ENCODE results near the gene KANSL1L. TPM values are rescaled to one million over a fixed set of nuclear protein-coding genes. Genes with fewer than 3 reads are reported as not detected.

Gene KANSL1L
- polyA plus RNA-seq, 2 donors, result 2.7 to 3.0 TPM

DNA sequence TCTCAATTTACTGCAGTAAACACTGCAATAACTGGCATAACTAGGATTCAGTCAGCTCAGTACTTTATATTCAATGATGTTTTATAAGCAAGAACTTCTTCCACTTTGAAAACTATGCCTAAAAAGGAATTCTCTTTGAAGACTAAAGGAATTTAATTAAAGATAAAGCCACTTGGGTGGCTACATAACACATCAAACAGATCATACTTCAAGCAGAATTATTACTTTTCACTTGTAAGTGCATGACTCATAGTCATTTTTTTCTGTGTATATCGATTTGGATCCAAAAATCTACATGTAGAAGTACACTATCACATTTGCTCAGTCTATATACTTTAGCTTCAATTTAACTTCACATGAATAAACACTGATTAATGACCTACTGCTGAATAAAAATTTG, 4.0 kb downstream of the KANSL1L start:
- Histone ChIP-seq H3K27ac (ENCODE audit: low read depth in 2 of 2, low read length in 1 of 2) (no peak overlapping the region), H3K9me3 (ENCODE audit: control insufficient read depth in 2 of 2, insufficient read depth in 1 of 2, low read depth in 1 of 2, low read length in 1 of 2) (no peaks in the 10 kb centered on the region), H3K27me3 (ENCODE audit: control insufficient read depth in 1 of 2, insufficient read depth in 2 of 2, low read length in 2 of 2) (no peaks in the 10 kb centered on the region), H3K36me3 (ENCODE audit: control insufficient read depth in 2 of 2, insufficient read depth in 2 of 2, low read length in 1 of 2) (no peaks in the 10 kb centered on the region), H3K4me1 (ENCODE audit: control insufficient read depth in 2 of 2, insufficient read depth in 2 of 2, low read length in 1 of 2) (no peaks in the 10 kb centered on the region), H3K4me3 (ENCODE audit: low read depth in 1 of 2, low read length in 2 of 2) (no peak overlapping the region)
- 13 to 21% methylated on average over 1 of the region's 1 CpG for whole genome bisulfite sequencing, 2 donors

DNA sequence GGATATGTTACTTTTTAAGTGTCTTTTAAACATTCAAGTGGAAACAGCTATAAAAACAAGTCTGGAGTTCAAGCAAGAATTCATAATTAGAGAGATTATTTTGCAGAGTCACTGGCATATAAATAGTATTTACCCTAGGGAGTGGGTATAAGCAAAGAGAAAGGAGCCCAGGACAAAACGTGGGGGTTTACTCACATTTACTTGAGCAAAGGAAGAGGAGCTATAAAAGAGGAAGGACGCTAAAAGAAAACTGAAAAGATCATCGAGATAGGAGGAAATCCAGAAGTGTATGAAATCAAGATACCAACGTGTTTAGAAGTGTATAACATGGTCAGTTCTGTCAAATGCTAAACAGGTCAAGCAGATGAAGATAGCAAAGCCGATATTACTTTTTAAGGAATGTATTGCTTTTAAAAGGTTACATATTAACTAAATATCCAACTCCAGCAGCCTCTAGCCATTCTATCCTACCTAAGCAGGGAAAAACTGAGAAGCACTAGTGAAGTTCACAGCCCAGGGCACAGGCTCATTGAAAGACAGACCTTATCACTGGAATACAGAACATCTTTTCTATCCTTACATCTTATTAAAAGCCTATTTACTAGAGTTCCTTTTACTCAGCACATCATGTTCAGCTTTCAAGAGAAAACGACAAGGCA, 8.6 kb downstream of the KANSL1L start:
- Histone ChIP-seq H3K27me3 (ENCODE audit: control insufficient read depth in 1 of 2, insufficient read depth in 2 of 2, low read length in 2 of 2) (no peaks in the 10 kb centered on the region), H3K9me3 (ENCODE audit: control insufficient read depth in 2 of 2, insufficient read depth in 1 of 2, low read depth in 1 of 2, low read length in 1 of 2) (no peaks in the 10 kb centered on the region), H3K36me3 (ENCODE audit: control insufficient read depth in 2 of 2, insufficient read depth in 2 of 2, low read length in 1 of 2) (no peaks in the 10 kb centered on the region), H3K4me3 (ENCODE audit: low read depth in 1 of 2, low read length in 2 of 2) (no peak overlapping the region), H3K27ac (ENCODE audit: low read depth in 2 of 2, low read length in 1 of 2) (no peak overlapping the region), H3K4me1 (ENCODE audit: control insufficient read depth in 2 of 2, insufficient read depth in 2 of 2, low read length in 1 of 2) (peaks cover 0 to 3% of the 10 kb centered on the region in 2 donors)
- 46 to 58% methylated on average over 6 of the region's 6 CpGs for WGBS, 2 donors

DNA sequence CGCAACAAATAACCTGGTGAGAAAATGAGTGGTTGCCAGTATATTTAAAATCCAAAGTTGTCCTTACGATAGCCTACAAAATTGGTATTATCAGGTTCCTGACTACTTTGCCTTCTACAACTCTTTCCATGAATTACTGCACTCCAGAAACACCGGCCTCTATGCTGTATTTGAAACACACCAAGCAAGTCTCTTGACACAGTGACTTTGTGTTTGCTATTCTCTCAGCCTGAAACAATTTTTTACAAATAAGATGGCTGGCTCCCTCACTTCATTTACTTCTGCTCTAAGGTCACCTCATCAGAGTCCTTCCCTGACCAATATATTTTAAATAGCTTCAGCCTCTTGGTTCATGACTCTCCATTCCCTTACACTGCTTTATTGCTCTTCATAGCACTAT, 12.2 kb downstream of the KANSL1L start:
- Histone ChIP-seq H3K27me3 (ENCODE audit: control insufficient read depth in 1 of 2, insufficient read depth in 2 of 2, low read length in 2 of 2) (no peaks in the 10 kb centered on the region), H3K4me3 (ENCODE audit: low read depth in 1 of 2, low read length in 2 of 2) (no peak overlapping the region), H3K9me3 (ENCODE audit: control insufficient read depth in 2 of 2, insufficient read depth in 1 of 2, low read depth in 1 of 2, low read length in 1 of 2) (no peaks in the 10 kb centered on the region), H3K36me3 (ENCODE audit: control insufficient read depth in 2 of 2, insufficient read depth in 2 of 2, low read length in 1 of 2) (no peaks in the 10 kb centered on the region), H3K27ac (ENCODE audit: low read depth in 2 of 2, low read length in 1 of 2) (no peak overlapping the region), H3K4me1 (ENCODE audit: control insufficient read depth in 2 of 2, insufficient read depth in 2 of 2, low read length in 1 of 2) (peaks cover 0 to 3% of the 10 kb centered on the region in 2 donors)
- WGBS, 2 donors, result 85 to 95% methylated on average over 3 of the region's 3 CpGs

DNA sequence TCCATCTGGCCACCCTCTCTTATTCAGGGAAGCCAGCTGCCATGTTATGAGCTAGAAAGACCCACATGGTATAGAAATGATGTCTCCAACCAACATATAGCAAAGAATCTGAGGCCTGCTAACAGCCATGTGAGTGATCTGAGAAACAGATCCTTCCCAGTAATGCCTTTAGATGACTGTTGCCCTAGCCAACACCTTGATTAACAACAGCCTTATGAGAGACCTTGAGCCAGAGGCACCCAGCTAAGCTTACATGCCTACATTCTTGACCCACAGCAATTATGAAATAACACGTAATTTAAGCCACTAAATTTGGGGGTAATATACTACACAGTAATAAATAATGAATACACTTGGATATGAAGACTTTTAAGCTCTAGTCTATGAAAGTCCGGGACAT, 13.0 kb downstream of the KANSL1L start:
- 81 to 90% methylated on average over 2 of the region's 2 CpGs for WGBS, 2 donors

DNA sequence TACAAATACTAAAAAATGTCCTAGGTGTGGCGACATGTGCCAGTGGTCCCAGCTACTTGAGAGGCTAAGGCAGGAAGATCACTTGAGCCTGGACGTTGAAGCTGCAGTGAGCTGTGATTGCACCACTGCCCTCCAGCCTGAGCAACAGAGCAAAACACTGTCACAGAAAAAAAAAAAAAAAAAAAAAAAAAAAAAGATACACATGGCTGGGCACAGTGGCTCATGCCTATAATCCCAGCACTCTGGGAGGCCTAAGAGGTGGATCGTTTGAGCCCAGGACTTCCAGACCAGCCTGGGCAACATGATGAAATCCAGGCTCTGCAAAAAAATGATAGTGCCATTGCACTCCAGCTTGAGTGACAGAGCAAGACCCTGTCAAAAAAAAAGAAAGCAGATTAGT, 13.7 kb downstream of the KANSL1L start:
- Histone ChIP-seq H3K4me1 (ENCODE audit: control insufficient read depth in 2 of 2, insufficient read depth in 2 of 2, low read length in 1 of 2) (peaks cover 0 to 3% of the 10 kb centered on the region in 2 donors), H3K36me3 (ENCODE audit: control insufficient read depth in 2 of 2, insufficient read depth in 2 of 2, low read length in 1 of 2) (peaks cover 3 to 5% of the 10 kb centered on the region in 2 donors), H3K27ac (ENCODE audit: low read depth in 2 of 2, low read length in 1 of 2) (no peak overlapping the region), H3K27me3 (ENCODE audit: control insufficient read depth in 1 of 2, insufficient read depth in 2 of 2, low read length in 2 of 2) (no peaks in the 10 kb centered on the region), H3K4me3 (ENCODE audit: low read depth in 1 of 2, low read length in 2 of 2) (no peak overlapping the region), H3K9me3 (ENCODE audit: control insufficient read depth in 2 of 2, insufficient read depth in 1 of 2, low read depth in 1 of 2, low read length in 1 of 2) (no peaks in the 10 kb centered on the region)
- WGBS, 2 donors, result 84 to 86% methylated on average over 3 of the region's 3 CpGs

More for the DNA sequence above, 13.0 kb downstream of the KANSL1L start:
- Histone ChIP-seq H3K27me3 (ENCODE audit: control insufficient read depth in 1 of 2, insufficient read depth in 2 of 2, low read length in 2 of 2) (no peaks in the 10 kb centered on the region), H3K4me3 (ENCODE audit: low read depth in 1 of 2, low read length in 2 of 2) (no peak overlapping the region), H3K36me3 (ENCODE audit: control insufficient read depth in 2 of 2, insufficient read depth in 2 of 2, low read length in 1 of 2) (peaks cover 3 to 5% of the 10 kb centered on the region in 2 donors), H3K27ac (ENCODE audit: low read depth in 2 of 2, low read length in 1 of 2) (no peak overlapping the region), H3K9me3 (ENCODE audit: control insufficient read depth in 2 of 2, insufficient read depth in 1 of 2, low read depth in 1 of 2, low read length in 1 of 2) (no peaks in the 10 kb centered on the region), H3K4me1 (ENCODE audit: control insufficient read depth in 2 of 2, insufficient read depth in 2 of 2, low read length in 1 of 2) (peaks cover 0 to 3% of the 10 kb centered on the region in 2 donors)

DNA sequence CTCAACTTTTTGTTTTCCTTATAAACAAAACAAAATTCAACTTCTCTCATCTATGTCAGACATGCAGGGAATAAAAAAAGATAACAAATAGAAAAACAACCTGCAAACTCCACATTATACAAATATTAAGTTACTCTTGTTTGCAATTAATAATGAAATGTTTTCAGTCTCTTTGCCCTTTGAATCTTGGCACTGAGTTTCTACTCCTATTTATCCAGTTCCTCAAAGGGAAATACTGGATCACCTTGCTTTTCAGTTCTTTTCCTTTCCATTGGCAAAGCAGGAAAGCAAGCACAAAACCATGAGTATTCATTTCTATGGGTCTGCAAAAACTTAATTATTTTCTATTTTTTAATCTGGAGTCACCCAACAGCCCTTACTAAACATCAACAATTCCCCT, 23.6 kb downstream of the KANSL1L start:
- peaks cover 0 to 6% of the 10 kb centered on the region in 2 donors for H3K9me3 ChIP-seq (ENCODE audit: control insufficient read depth in 2 of 2, insufficient read depth in 1 of 2, low read depth in 1 of 2, low read length in 1 of 2)

DNA sequence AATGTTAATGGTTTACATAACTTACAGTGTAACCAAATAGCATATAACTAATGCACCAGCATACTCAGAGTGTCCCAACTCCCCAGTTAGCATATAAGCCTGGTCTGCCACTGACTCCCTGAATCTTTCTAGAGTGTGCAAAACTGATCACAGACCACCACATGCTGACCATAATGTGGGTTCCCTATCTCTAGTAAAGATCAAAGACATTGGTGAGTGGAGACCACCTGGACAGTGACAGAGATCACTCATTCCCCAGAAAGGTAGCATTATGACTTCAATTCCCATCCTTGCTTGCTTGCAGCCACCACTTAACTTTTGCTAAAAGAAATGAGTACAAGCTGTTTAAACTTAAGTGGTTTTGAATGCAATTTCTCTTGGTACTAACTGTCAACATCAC, 39.0 kb downstream of the KANSL1L start:
- H3K4me1 ChIP-seq (ENCODE audit: control insufficient read depth in 2 of 2, insufficient read depth in 2 of 2, low read length in 1 of 2), result no peaks in the 10 kb centered on the region
- H3K27ac ChIP-seq (ENCODE audit: low read depth in 2 of 2, low read length in 1 of 2), result no peak overlapping the region
- no peaks in the 10 kb centered on the region for H3K9me3 ChIP-seq (ENCODE audit: control insufficient read depth in 2 of 2, insufficient read depth in 1 of 2, low read depth in 1 of 2, low read length in 1 of 2)
- no peaks in the 10 kb centered on the region for H3K27me3 ChIP-seq (ENCODE audit: control insufficient read depth in 1 of 2, insufficient read depth in 2 of 2, low read length in 2 of 2)
- H3K36me3 ChIP-seq (ENCODE audit: control insufficient read depth in 2 of 2, insufficient read depth in 2 of 2, low read length in 1 of 2), result no peaks in the 10 kb centered on the region
- H3K4me3 ChIP-seq (ENCODE audit: low read depth in 1 of 2, low read length in 2 of 2), result no peak overlapping the region

More for the DNA sequence above, 23.6 kb downstream of the KANSL1L start:
- H3K36me3 ChIP-seq (ENCODE audit: control insufficient read depth in 2 of 2, insufficient read depth in 2 of 2, low read length in 1 of 2), result peaks cover 4 to 13% of the 10 kb centered on the region in 2 donors
- H3K27me3 ChIP-seq (ENCODE audit: control insufficient read depth in 1 of 2, insufficient read depth in 2 of 2, low read length in 2 of 2), result no peaks in the 10 kb centered on the region
- H3K4me3 ChIP-seq (ENCODE audit: low read depth in 1 of 2, low read length in 2 of 2), result no peak overlapping the region
- no peak overlapping the region for H3K27ac ChIP-seq (ENCODE audit: low read depth in 2 of 2, low read length in 1 of 2)
- no peaks in the 10 kb centered on the region for H3K4me1 ChIP-seq (ENCODE audit: control insufficient read depth in 2 of 2, insufficient read depth in 2 of 2, low read length in 1 of 2)

DNA sequence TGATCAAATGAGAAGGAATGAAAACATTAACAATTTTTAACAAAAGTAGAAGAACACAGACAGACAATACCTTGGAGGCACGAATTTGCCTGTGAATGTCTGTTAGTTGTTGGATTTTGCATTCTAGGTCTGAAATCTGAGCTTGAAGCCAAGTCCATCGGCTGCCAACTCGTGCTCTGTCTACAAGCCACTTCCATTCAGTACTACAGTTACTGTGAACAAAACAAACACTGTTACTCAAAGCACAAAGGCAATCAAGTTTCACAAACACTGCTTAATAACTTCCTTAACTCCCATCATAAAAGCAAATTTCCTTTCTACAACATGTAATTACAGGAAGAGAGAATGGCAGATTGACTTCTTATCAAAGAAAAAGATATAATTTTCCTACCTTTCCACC, 42.2 kb downstream of the KANSL1L start:
- WGBS, 2 donors, result 31 to 40% methylated on average over 3 of the region's 3 CpGs

DNA sequence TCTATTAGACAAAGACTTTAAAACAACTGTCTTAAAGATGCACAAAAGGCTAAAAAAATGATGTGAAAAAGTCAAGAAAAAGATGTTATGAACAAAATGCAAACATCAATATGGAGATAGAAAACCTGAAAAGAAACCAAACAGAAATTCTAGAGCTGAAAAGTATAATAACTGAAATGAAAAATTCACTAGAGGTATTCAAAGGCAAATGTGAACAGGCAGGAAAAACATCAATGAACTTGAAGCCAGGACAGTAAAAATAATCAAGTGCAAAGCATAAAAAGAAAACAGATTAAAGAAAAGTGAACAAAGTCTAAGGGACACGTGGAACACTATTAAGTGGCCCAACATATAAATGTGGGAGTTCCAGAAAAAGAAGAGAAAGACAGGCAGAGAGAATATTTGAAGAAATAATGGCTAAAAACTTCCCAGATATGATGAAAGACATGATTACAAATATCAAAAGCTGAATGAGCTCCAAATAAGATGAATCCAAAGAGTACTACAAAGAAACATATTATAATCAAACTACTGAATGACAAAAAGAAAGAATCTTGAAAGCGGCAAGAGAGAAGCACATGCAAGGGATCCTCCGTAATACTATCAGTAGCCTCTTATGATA, 57.5 kb downstream of the KANSL1L start:
- no peak overlapping the region for H3K4me3 ChIP-seq (ENCODE audit: low read depth in 1 of 2, low read length in 2 of 2)
- no peaks in the 10 kb centered on the region for H3K27me3 ChIP-seq (ENCODE audit: control insufficient read depth in 1 of 2, insufficient read depth in 2 of 2, low read length in 2 of 2)
- H3K36me3 ChIP-seq (ENCODE audit: control insufficient read depth in 2 of 2, insufficient read depth in 2 of 2, low read length in 1 of 2), result peaks cover 0 to 2% of the 10 kb centered on the region in 2 donors
- WGBS, 2 donors, result 93% methylated on average over 3 of the region's 3 CpGs
- no peak overlapping the region for H3K27ac ChIP-seq (ENCODE audit: low read depth in 2 of 2, low read length in 1 of 2)
- H3K4me1 ChIP-seq (ENCODE audit: control insufficient read depth in 2 of 2, insufficient read depth in 2 of 2, low read length in 1 of 2), result no peaks in the 10 kb centered on the region
- H3K9me3 ChIP-seq (ENCODE audit: control insufficient read depth in 2 of 2, insufficient read depth in 1 of 2, low read depth in 1 of 2, low read length in 1 of 2), result peaks cover 0 to 4% of the 10 kb centered on the region in 2 donors

More for the DNA sequence above, 42.2 kb downstream of the KANSL1L start:
- H3K27ac ChIP-seq (ENCODE audit: low read depth in 2 of 2, low read length in 1 of 2), result no peak overlapping the region
- H3K9me3 ChIP-seq (ENCODE audit: control insufficient read depth in 2 of 2, insufficient read depth in 1 of 2, low read depth in 1 of 2, low read length in 1 of 2), result no peaks in the 10 kb centered on the region
- H3K27me3 ChIP-seq (ENCODE audit: control insufficient read depth in 1 of 2, insufficient read depth in 2 of 2, low read length in 2 of 2), result no peaks in the 10 kb centered on the region
- no peak overlapping the region for H3K4me3 ChIP-seq (ENCODE audit: low read depth in 1 of 2, low read length in 2 of 2)
- H3K36me3 ChIP-seq (ENCODE audit: control insufficient read depth in 2 of 2, insufficient read depth in 2 of 2, low read length in 1 of 2), result no peaks in the 10 kb centered on the region
- H3K4me1 ChIP-seq (ENCODE audit: control insufficient read depth in 2 of 2, insufficient read depth in 2 of 2, low read length in 1 of 2), result no peaks in the 10 kb centered on the region

DNA sequence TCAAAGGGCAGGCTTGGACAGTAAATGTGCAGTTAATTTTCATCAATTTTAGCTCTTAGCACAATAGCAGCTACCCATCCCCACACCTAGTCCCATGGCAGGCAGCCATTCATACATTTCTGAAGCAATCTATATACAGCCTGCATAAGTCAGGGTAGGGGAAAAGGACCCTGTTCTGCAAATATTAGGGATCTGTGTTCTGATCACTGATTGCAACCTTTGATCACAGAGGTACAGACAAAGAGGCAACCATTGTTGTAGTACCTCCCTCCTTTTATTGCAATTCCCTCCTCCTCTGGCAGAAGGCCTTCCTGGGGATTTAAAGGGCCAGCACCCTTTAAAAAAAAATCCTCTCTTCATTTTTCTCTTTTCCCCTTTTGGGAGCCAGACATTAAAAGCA, 58.3 kb downstream of the KANSL1L start:
- H3K27ac ChIP-seq (ENCODE audit: low read depth in 2 of 2, low read length in 1 of 2), result no peak overlapping the region
- H3K9me3 ChIP-seq (ENCODE audit: control insufficient read depth in 2 of 2, insufficient read depth in 1 of 2, low read depth in 1 of 2, low read length in 1 of 2), result peaks cover 0 to 4% of the 10 kb centered on the region in 2 donors
- H3K4me3 ChIP-seq (ENCODE audit: low read depth in 1 of 2, low read length in 2 of 2), result no peak overlapping the region
- H3K36me3 ChIP-seq (ENCODE audit: control insufficient read depth in 2 of 2, insufficient read depth in 2 of 2, low read length in 1 of 2), result peaks cover 0 to 2% of the 10 kb centered on the region in 2 donors
- H3K4me1 ChIP-seq (ENCODE audit: control insufficient read depth in 2 of 2, insufficient read depth in 2 of 2, low read length in 1 of 2), result no peaks in the 10 kb centered on the region
- H3K27me3 ChIP-seq (ENCODE audit: control insufficient read depth in 1 of 2, insufficient read depth in 2 of 2, low read length in 2 of 2), result no peaks in the 10 kb centered on the region

All from esophagus (tissue), 2 donors.